GM23248 (cell line): Measurements from ENCODE around the gene A2M. TPM values are rescaled to one million over a fixed set of nuclear protein-coding genes. Genes with fewer than 3 reads are reported as not detected.

Experiments used
- DNase-seq: peaks from one replicate; pipeline ENCODE4 v3.0.0-alpha.2; 2015
- H2AFZ ChIP-seq: fragments of 200-600 bp; sonication (generic); 2 replicates; pipeline ENCODE4 v1.6.1; 2016; ENCODE audit warnings: antibody characterized with exemption
- H3F3A ChIP-seq: fragments of 200-600 bp; sonication (generic); 2 replicates; pipeline ENCODE4 v1.6.1; 2016; ENCODE audit warnings: mild to moderate bottlenecking, antibody characterized with exemption, mixed run types; ENCODE audit not compliant: insufficient read depth
- H3K27ac ChIP-seq: fragments of 200-600 bp; sonication (generic); 2 replicates; pipeline ENCODE4 v1.5.1; 2016; ENCODE audit warnings: mild to moderate bottlenecking
- H3K27me3 ChIP-seq: fragments of 200-600 bp; sonication (generic); replicated peaks from 2 replicates; pipeline ENCODE4 v1.6.1; 2016; ENCODE audit warnings: mild to moderate bottlenecking; ENCODE audit not compliant: insufficient read depth
- H3K36me3 ChIP-seq: fragments of 200-600 bp; sonication (generic); 2 replicates; pipeline ENCODE4 v1.6.1; 2016; ENCODE audit warnings: low read depth, mild to moderate bottlenecking
- H3K4me1 ChIP-seq: fragments of 200-600 bp; sonication (generic); 2 replicates; pipeline ENCODE4 v1.6.1; 2016; ENCODE audit warnings: mild to moderate bottlenecking; ENCODE audit not compliant: insufficient read depth
- H3K4me2 ChIP-seq: fragments of 200-600 bp; sonication (generic); one replicate; pipeline ENCODE4 v1.6.1; 2016; ENCODE audit warnings: mild to moderate bottlenecking; ENCODE audit not compliant: unreplicated experiment
- H3K4me3 ChIP-seq: fragments of 200-600 bp; sonication (generic); 2 replicates; pipeline ENCODE4 v1.5.1; 2016; ENCODE audit warnings: mild to moderate bottlenecking
- H3K79me2 ChIP-seq: fragments of 200-600 bp; sonication (generic); 2 replicates; pipeline ENCODE4 v1.6.1; 2016; ENCODE audit warnings: mild to moderate bottlenecking; ENCODE audit not compliant: insufficient read depth
- H3K9ac ChIP-seq: fragments of 200-600 bp; sonication (generic); 2 replicates; pipeline ENCODE4 v1.6.1; 2016; ENCODE audit warnings: mild to moderate bottlenecking
- H3K9me2 ChIP-seq: fragments of 200-600 bp; sonication (generic); 2 replicates; pipeline ENCODE4 v1.6.1; 2016; ENCODE audit warnings: mixed run types, mild to moderate bottlenecking, moderate library complexity; ENCODE audit not compliant: insufficient read depth
- H3K9me3 ChIP-seq: fragments of 200-600 bp; sonication (generic); one replicate; pipeline ENCODE4 v1.6.1; 2017; ENCODE audit warnings: low read depth
- H4K20me1 ChIP-seq: fragments of 200-600 bp; sonication (generic); 2 replicates; pipeline ENCODE4 v1.6.0; 2016; ENCODE audit not compliant: insufficient read depth
- EZH2 ChIP-seq: fragments of 200-600 bp; sonication (generic); IDR thresholded peaks from 2 replicates; pipeline ENCODE4 v1.6.1; 2018; ENCODE audit warnings: antibody characterized with exemption, mild to moderate bottlenecking; ENCODE audit not compliant: insufficient read depth, poor library complexity, severe bottlenecking
- EZH2phosphoT487 ChIP-seq: fragments of 200-600 bp; sonication (generic); IDR thresholded peaks from 2 replicates; pipeline ENCODE4 v1.6.1; 2018; ENCODE audit warnings: antibody characterized with exemption, moderate library complexity, mild to moderate bottlenecking, low read depth; ENCODE audit not compliant: insufficient read depth
- WGBS, 2 experiments: methylation state at CpG; one replicate each; pipeline ENCODE4 v1.1.6; 2015 to 2017; ENCODE audit warnings: low lambda C conversion rate in 2 of 2, low coverage in 1 of 2; ENCODE audit errors: missing lambda C conversion rate in 2 of 2; 5-methylcytosine and 5-hydroxymethylcytosine counted together
- in situ Hi-C: fragments of 300-500 bp; cut with MboI; formaldehyde crosslinking; loops from 2 replicates; pipeline ENCODE4 v1.15.0; 2020
- polyA plus RNA-seq: library from polyadenylated mRNA; unstranded; fragments of >200 nt; fragmentation: Nextera tagmentation; extraction: Ambion mirVana; gene quantifications from 2 replicates; pipeline ENCODE4 v1.2.1, GENCODE V29; 2016
- total RNA-seq: library from RNA; depleted of rRNA; stranded (reverse); fragments of >200 nt; shearing (Covaris generic); gene quantifications from 2 replicates; pipeline ENCODE4 v1.2.3, GENCODE V29; 2014

Gene A2M
- total and polyA plus RNA-seq, 2 experiments from 2014 or later = 34.9 to 40.1 TPM

DNA sequence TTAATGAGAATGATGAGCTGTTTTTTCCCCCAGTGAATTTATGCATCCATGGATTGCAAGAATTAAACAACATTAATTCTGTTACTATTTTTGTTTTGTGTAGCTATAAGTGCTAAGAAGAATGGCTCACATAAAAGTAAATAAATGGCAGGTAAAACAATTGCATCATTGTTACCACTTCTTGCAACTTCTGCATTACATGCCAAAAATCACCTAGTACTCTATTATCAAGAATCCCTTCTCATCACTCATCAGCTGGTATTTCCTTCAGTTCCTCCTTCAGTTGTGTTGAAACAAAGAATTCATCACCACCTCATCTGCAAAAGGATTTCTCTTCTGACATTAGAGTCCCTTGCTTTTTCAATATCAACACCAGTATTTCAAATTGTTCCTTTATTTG lies 773 bp downstream of the A2M start:
- peak overlapping the region; percentile 12 for H3K4me2 ChIP-seq
- H2AFZ ChIP-seq = no peak overlapping the region
- no peaks in the 10 kb centered on the region; the same call in 1 of the 2 replicates for H3K4me1 ChIP-seq
- no peaks in the 10 kb centered on the region for H3K9me3 ChIP-seq
- no peak for TF ChIP-seq EZH2
- no peak for TF ChIP-seq EZH2phosphoT487
- no peaks in the 10 kb centered on the region for H3K9me2 ChIP-seq
- H3K9ac ChIP-seq = no peak overlapping the region
- H3K4me3 ChIP-seq = peak overlapping the region; percentile 34; the same call in 1 of the 2 replicates
- H3F3A ChIP-seq = 0 out of 2 replicates have a peak, but pooled peaks cover 3% of the 10 kb centered on the region
- H4K20me1 ChIP-seq = no peaks in the 10 kb centered on the region
- DNase-seq = peak; percentile 4
- H3K27ac ChIP-seq = no peak overlapping the region
- H3K36me3 ChIP-seq = no peaks in the 10 kb centered on the region
- in situ Hi-C loops = no loop called here
- no peaks in the 10 kb centered on the region for H3K79me2 ChIP-seq
- H3K27me3 ChIP-seq = no peaks in the 10 kb centered on the region

GRCh38 chr12:9113987-9114309 lies 1.8 kb downstream of the A2M start:
- WGBS, 2 experiments = 27 to 30% methylated on average over 1 of the region's 1 CpG
- H3K27ac ChIP-seq = no peak overlapping the region
- no peak overlapping the region for H3K9ac ChIP-seq
- H3K9me3 ChIP-seq = no peaks in the 10 kb centered on the region
- no peak overlapping the region for H3K4me3 ChIP-seq
- no peaks in the 10 kb centered on the region for H3K27me3 ChIP-seq
- no peaks in the 10 kb centered on the region for H3K9me2 ChIP-seq
- no peaks in the 10 kb centered on the region for H3K36me3 ChIP-seq
- H2AFZ ChIP-seq = no peak overlapping the region
- no peak for DNase-seq
- H3F3A ChIP-seq = 0 out of 2 replicates have a peak, but pooled peaks cover 3% of the 10 kb centered on the region
- no peak overlapping the region for H3K4me2 ChIP-seq
- in situ Hi-C loops = no loop called here
- H4K20me1 ChIP-seq = no peaks in the 10 kb centered on the region
- H3K4me1 ChIP-seq = no peaks in the 10 kb centered on the region; the same call in 1 of the 2 replicates
- no peak for TF ChIP-seq EZH2
- TF ChIP-seq EZH2phosphoT487 = no peak
- H3K79me2 ChIP-seq = no peaks in the 10 kb centered on the region

DNA sequence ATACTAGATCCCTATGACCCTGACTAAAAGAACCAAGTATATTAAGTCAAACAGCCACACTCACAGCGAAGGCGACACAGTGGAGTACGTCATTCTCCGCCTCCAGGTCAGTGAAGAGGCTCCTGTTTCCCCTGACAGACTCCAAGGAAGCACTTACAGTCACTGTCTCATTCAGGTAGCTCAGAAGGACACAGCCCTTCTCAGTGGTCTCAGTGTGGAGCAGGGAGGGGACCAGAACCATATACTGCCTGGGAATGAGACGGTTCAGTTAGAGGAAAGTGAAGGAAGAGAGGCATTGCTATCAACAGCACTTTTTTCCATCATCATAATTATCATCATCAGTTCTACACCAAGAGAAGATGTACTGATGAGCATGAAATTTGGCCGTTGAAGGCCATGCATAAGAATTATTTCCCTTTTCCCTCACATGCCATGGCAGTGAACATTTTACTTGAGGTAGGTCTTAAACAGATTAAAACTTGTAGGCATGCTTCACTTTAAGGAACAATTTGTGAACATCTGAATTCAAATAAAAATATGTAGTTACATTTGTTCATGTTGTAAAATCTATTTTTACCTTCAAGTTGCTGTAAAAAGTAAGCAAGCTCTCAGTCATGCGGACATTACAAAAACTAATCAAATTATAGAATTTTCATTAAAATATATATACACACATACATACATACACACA lies 2.3 kb downstream of the A2M start:
- Histone ChIP-seq H3K4me3 (no peak overlapping the region), H4K20me1 (no peaks in the 10 kb centered on the region), H3K9me3 (no peaks in the 10 kb centered on the region), H3K27ac (no peak overlapping the region), H3K27me3 (no peaks in the 10 kb centered on the region), H3K36me3 (no peaks in the 10 kb centered on the region), H3K9me2 (no peaks in the 10 kb centered on the region), H3K79me2 (no peaks in the 10 kb centered on the region), H3F3A (0 out of 2 replicates have a peak, but pooled peaks cover 1% of the 10 kb centered on the region), H3K4me1 (no peaks in the 10 kb centered on the region; the same call in 1 of the 2 replicates), H3K9ac (no peak overlapping the region), H3K4me2 (no peak overlapping the region), H2AFZ (no peak overlapping the region)
- 65 to 70% methylated on average over 7 of the region's 7 CpGs for WGBS, 2 experiments
- TF ChIP-seq EZH2phosphoT487 (no peak), EZH2 (no peak)
- in situ Hi-C loops = no loop called here
- no peak for DNase-seq

GRCh38 chr12:9112076-9112853 lies 3.5 kb downstream of the A2M start:
- DNase-seq = no peak
- TF ChIP-seq EZH2 = no peak
- TF ChIP-seq EZH2phosphoT487 = no peak
- Histone ChIP-seq H3K27me3 (no peaks in the 10 kb centered on the region), H3F3A (no peaks in the 10 kb centered on the region), H3K27ac (no peak overlapping the region), H3K4me2 (no peak overlapping the region), H3K9me3 (no peaks in the 10 kb centered on the region), H3K4me1 (no peaks in the 10 kb centered on the region; the same call in 1 of the 2 replicates), H3K79me2 (no peaks in the 10 kb centered on the region), H4K20me1 (no peaks in the 10 kb centered on the region), H3K4me3 (no peak overlapping the region), H3K9ac (no peak overlapping the region), H3K9me2 (no peaks in the 10 kb centered on the region), H2AFZ (no peak overlapping the region), H3K36me3 (no peaks in the 10 kb centered on the region)
- in situ Hi-C loops = no loop called here
- 41 to 59% methylated on average over 6 of the region's 6 CpGs for WGBS, 2 experiments
